ENCODE measurements around the gene KRT75.

Gene KRT75

DNA sequence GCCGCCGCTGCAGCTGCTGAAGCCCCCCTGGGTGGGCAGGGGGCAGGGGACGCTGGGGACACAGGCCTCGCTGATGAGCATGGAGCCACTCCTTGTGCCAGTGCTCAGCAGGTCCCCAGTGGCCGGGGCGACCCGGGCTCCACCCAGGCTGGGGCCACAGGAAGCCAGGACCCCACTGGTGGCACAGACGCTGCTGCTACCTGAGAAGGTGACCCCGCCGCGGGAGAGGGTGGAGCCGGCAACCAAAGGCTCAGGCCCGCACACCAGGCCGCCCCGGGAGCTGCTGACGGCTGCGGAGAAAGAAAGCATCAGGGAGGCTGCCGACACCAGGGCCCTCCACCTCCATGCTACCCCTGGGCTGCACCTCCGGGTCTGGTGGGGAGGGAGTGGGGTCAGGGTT, 56.1 kb downstream of the KRT75 start:
- FAIRE-seq: no peak

DNA sequence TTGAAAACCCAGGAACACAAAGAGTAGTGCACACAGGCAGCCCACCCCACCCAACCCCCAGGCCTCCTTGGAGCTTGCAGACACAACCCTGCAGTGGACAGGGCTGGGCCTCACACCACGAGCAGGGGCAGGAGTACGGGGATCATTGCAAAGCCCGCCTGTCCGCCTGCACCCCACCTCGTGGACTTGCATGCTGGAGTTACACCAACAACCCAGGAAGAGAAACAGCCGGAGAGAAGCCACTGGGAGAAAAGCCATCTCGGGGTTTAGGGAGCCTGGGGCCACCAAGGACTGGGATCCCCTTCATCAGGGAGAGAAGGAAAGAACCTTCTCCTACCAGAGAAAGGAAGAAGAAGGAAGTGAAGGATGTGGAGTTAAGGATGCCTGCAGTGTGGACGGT, 56.9 kb downstream of the KRT75 start:
- DNase-seq (ENCODE audit: insufficient read length, low spot score) (no peak), FAIRE-seq (no peak)
- TF ChIP-seq, protein P1, sequence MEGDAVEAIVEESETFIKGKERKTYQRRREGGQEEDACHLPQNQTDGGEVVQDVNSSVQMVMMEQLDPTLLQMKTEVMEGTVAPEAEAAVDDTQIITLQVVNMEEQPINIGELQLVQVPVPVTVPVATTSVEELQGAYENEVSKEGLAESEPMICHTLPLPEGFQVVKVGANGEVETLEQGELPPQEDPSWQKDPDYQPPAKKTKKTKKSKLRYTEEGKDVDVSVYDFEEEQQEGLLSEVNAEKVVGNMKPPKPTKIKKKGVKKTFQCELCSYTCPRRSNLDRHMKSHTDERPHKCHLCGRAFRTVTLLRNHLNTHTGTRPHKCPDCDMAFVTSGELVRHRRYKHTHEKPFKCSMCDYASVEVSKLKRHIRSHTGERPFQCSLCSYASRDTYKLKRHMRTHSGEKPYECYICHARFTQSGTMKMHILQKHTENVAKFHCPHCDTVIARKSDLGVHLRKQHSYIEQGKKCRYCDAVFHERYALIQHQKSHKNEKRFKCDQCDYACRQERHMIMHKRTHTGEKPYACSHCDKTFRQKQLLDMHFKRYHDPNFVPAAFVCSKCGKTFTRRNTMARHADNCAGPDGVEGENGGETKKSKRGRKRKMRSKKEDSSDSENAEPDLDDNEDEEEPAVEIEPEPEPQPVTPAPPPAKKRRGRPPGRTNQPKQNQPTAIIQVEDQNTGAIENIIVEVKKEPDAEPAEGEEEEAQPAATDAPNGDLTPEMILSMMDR (IDR thresholded peaks at IDR 0.05; ENCODE audit: insufficient read depth, missing control alignments): no peak

More for the DNA sequence above, 56.1 kb downstream of the KRT75 start:
- no peak for DNase-seq (ENCODE audit: insufficient read length, low spot score)
- TF ChIP-seq, protein P1 (IDR thresholded peaks at IDR 0.05; ENCODE audit: insufficient read depth, missing control alignments): no peak
